Stimulated activated CD8-positive, alpha-beta memory T cell treated with anti-CD3 and anti-CD28 coated beads, Interleukin-15, amount 100 ng/mL, for 4 hours (primary cell): ENCODE data around the gene MSANTD4.
"Not testable (repeated sequence)": the region's sequence is repeated elsewhere in the genome, so short reads cannot be mapped to it uniquely, and the experiment has no call there.

ENCODE experiments used
- DNase-seq, 2 donors: peaks; one replicate each; pipeline ENCODE4 v3.0.0-alpha.2; 2020; ENCODE audit warnings: low read depth in 2 of 2

Gene MSANTD4

GRCh38 chr11:106014035-106014434 lies 8.0 kb downstream of the MSANTD4 start:
- no peak for DNase-seq

DNA sequence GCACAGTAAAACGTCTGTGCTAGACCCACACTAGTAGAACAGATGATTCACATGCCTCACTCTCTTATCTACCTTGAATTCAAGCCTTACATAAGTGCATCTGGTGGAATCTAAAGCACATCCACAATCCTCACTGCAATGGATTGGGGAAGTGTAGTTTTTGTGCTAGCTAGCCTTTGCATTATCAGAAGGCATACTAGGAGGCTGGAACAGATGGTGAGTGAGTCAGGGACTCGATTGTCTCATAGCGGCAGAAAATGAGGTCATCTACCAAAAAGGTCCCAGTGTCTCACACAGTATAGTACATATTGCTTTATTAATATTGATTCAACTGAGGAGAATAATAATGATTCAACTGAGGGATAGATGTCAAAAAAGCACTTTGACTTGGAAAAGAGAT lies 9.3 kb downstream of the MSANTD4 start:
- DNase-seq: no peak

DNA sequence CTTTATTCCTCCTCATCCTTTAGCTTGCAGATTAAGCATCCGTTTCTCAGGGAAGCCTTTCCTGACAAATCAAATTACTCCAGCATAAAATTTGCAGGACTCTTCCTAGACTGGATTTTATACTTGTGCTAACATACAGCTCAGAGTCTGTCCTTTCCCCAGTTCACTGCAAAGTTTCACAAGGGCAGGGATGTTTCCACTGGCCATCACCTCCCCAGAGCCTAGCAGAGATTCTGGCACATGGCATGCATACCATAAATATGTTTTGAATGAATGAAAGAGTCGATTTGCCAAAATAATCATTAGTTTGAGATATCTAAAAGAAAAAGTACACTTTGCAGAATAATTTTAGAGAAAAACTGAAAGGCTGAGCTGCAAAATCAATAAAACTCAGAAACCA lies 10.6 kb downstream of the MSANTD4 start:
- DNase-seq: no peak

DNA sequence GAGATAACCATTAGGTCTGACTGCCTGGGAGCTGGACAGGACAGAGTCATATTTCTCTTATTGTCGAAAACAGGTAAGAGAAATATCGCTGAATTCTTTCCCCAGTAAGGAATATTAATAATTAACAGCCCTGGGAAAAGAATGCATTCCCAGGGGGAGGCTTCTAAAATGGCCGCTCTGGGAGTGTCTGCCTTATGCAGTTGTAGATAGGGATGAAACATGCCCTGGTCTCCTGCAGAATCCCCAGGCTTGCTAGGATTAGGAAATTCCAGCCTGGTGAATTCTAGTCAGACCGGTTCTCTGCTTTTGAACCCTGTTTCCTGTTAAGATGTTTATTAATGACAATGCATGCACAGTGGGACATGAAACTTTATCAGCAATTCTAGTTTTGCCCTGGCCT lies 18.9 kb downstream of the MSANTD4 start:
- not testable (repeated sequence) for DNase-seq

- no peak for DNase-seq
Observed at GRCh38 chr11:106001304-106002012, 20.6 kb downstream of the MSANTD4 start.

DNA sequence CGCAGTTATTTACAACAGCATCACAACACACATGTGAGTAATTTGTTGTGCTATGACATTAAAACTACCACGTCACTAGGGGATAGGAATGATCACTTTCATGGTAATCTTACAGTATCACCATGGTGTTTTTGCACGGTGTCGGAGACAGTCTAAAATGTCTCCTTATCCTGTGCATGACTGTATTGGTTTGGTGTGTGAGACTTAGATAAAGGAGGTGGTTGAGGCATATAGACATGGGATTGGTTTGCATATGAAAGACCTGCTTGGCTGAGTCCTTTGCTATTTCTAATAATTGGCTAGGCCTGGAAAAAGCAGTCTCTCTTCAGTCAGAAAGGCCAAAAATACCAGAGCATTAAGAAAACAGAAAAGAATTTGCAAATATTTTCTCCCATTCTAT lies 30.2 kb downstream of the MSANTD4 start:
- DNase-seq: no peak

- no peak for DNase-seq
Observed at GRCh38 chr11:105989124-105989523, 32.9 kb downstream of the MSANTD4 start.

DNA sequence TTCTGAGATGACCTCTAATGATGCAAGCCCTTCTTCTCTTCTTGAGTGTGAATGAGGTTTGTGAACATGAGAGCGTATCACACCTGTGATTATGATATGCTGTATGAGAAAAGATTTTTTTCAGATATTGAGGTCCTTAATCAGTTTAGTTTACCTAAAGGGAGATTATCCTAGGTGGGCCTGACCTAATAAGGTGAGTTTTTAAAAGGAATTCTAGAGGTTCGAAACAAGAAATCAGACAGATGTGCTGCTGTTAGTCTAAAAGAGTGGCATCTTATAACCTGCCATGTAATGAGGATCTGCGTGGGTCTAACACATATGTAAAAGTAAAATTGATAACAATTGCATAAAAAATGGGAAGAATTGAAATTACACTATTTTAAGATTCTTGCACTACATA lies 33.8 kb downstream of the MSANTD4 start:
- no peak for DNase-seq

DNA sequence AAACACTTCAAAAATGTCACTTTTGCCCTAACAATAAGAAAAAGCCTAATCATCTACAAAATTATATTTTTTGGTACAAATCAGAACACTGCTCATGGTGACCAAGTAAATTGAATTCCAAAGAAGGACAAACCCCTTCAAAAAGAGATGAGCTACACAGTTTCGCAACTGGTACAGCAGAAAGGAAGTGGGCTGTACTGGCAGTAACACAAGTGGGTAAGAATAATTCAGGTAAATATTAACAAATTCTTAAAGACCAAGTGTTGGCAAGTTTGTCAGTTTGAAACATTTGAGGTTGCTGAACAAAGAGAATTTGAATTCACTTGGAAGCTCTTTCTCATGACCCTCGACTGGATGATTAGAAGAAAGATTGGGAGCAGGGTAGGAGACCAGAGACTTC lies 35.5 kb downstream of the MSANTD4 start:
- DNase-seq: no peak

GRCh38 chr11:105979997-105980703 lies 41.9 kb downstream of the MSANTD4 start:
- DNase-seq: no peak

GRCh38 chr11:105975128-105975527 lies 46.9 kb downstream of the MSANTD4 start:
- no peak for DNase-seq

- no peak for DNase-seq
Observed at GRCh38 chr11:105969756-105970155, 52.3 kb downstream of the MSANTD4 start.

DNA sequence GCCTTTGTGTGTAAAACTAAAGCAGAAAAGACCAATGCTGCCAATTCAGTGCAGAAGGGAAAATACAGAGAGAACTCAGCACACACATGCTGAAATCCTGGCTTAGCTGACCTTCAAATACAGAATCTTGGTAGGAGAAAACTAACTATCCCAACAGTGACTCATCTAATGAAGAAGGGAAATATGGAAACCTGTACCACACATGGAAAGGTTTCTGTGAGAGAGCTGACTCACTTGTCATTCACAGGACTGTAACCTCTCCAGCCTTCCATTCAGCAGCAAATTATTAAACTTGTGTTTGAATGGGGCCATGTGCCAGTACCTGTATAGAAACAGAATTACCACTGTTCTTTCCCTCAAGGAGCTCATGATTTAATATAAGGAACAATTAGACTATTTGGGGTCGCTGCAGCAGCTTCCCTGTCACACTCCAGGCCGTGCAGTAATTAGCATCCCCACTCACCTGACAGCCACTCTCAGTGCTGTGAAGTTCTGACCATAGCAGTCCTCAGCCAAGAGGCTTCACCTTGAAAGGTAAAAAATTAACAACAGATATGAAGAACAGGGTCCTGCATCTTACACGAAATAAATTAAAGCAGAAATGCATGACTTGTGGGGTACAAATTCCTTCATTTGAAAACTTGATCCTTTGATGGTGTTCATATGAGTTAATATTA lies 53.9 kb downstream of the MSANTD4 start:
- DNase-seq: no peak

DNA sequence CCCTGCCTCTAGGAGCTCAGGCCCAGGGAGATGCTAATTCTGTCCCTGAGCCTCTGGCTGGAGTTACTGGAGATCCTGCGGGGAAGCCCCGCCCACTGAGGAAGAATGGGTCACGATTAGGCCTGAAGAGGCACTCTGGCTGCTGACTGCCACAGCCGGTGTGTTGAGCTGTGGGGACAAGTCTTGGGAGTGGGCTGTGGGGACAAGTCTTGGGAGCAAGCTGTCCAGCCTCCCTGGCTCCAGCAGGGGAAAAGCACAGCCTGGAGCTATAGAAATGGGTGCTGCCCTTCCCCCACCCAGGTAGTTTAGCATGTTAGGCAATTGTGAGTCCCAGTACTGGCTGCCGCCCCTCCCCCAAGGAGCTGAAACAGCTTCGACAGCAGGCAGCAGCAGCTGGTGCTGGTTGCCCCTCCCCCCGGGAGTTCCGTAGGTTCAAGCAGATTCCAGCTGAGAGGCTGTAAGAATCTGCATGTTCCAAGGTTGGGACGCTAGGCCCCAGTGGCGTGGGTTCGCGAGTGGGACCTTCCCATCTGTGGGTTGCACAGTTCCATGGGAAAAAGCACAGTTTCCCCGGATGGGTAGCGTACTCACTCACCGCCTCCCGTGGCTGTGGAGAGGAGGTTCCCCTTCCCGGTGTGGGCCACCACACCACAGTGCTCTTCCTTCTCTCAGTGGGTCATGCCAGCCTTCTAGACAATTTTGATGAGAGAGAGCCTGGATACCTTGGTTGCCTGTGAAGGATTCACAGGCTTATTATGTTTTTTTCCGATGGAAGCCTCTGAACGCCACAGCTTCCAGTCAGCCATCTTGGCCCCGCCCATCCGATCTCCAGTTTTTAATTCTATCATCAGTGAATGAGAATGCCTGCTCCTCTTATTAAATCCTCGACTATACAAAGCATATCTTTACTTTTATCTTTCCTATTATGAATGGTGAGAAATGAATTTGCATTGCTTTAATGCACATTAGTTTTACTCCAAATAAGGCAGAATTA lies 61.5 kb downstream of the MSANTD4 start:
- no peak for DNase-seq
